ENCODE data around the gene GNG2.

- TF ChIP-seq EZH2 (IDR thresholded peaks at IDR 0.05) (no peak), CTCF (IDR thresholded peaks at IDR 0.05) (no peak), EZH2phosphoT487 (IDR thresholded peaks at IDR 0.05) (no peak)
Observed at GRCh38 chr14:51867741-51868140, 7.3 kb downstream of the GNG2 start.

Data from neural progenitor cell (in vitro differentiated cells).